Uterus (tissue), 2 donors: ENCODE measurements around the gene GRIK1.

Experiments used
- POLR2A ChIP-seq, 2 donors: fragments of 450-650 bp; IDR thresholded peaks; one replicate each; pipeline ENCODE4 v1.6.1; 2016; ENCODE audit warnings: antibody characterized with exemption in 2 of 2, mild to moderate bottlenecking in 1 of 2, moderate library complexity in 1 of 2
- TF ChIP-seq, protein P1 (sequence below), 4 experiments: fragments of 200-600 bp in 2 of 4; fragments of 450-650 bp in 2 of 4; sonication (generic) in 2 of 4; IDR thresholded peaks; one replicate each; pipeline ENCODE4 v1.5.1; 2016 to 2019; ENCODE audit warnings: antibody characterized with exemption in 4 of 4, mild to moderate bottlenecking in 2 of 4, moderate library complexity in 1 of 4

DNA sequence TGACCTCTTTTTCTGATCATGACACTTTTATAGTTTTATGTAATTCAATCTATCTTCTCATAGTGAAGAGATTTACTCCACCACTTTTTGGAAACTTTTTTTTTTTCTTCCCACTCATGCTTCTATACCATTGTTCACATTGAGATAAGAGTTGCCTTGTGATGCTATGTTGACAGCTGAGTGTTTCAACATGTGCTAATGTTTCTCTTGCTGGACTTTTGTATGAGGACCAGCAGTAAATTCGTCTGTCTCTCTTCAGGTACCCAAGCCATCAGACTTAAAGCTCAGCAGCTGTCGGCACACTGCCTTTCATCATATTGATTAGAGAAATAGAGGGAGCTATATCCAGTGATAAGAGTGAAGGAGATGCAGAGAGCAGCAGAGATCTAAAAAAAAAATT is 227.0 kb downstream of the GRIK1 start:
- TF ChIP-seq, protein P1, sequence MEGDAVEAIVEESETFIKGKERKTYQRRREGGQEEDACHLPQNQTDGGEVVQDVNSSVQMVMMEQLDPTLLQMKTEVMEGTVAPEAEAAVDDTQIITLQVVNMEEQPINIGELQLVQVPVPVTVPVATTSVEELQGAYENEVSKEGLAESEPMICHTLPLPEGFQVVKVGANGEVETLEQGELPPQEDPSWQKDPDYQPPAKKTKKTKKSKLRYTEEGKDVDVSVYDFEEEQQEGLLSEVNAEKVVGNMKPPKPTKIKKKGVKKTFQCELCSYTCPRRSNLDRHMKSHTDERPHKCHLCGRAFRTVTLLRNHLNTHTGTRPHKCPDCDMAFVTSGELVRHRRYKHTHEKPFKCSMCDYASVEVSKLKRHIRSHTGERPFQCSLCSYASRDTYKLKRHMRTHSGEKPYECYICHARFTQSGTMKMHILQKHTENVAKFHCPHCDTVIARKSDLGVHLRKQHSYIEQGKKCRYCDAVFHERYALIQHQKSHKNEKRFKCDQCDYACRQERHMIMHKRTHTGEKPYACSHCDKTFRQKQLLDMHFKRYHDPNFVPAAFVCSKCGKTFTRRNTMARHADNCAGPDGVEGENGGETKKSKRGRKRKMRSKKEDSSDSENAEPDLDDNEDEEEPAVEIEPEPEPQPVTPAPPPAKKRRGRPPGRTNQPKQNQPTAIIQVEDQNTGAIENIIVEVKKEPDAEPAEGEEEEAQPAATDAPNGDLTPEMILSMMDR (IDR thresholded peaks at IDR 0.05) = no peak
- no peak for TF ChIP-seq POLR2A (IDR thresholded peaks at IDR 0.05)
